ENCODE data around the gene WDR73. TPM values are rescaled to one million over a fixed set of nuclear protein-coding genes. Genes with fewer than 3 reads are reported as not detected.

WDR73 gene
- total and polyA plus RNA-seq, 2 of the 4 experiments (the other 2 are of a cell fraction) = 21.5 to 25.5 TPM

DNA sequence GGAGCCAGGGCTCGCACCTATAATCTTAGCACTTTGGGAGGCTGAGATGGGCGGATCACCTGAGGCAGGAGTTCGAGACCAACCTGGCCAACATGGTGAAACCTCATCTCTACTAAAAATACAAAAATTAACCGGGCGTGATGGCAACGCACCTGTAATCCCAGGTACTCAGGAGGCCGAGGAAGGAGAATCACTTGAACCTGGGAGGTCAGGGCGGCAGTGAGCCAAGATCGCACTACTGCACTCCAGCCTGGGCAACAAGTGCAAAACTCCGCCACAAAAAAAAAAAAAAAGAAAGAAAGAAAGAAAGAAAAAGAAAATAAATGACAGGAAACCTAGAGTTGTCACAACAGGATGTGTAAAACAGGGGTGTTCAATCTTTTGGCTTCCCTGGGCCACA is 6.9 kb upstream of the WDR73 start:
- no TSS peak for BruUV-seq (replicated peaks)
- Histone ChIP-seq H2AK9ac (replicated peaks; ENCODE audit: low read depth, low read length, poor library complexity) (no peak overlapping the region), H3K27me3 (ENCODE audit: control insufficient read depth, insufficient read depth, low read length) (no peaks in the 10 kb centered on the region), H4K8ac (ENCODE audit: low read depth in 2 of 2, low read length in 2 of 2) (no peak overlapping the region), H2BK5ac (ENCODE audit: low read depth, low read length, poor library complexity, severe bottlenecking) (no peak overlapping the region), H2AK5ac (ENCODE audit: low read depth, low read length) (no peak overlapping the region), H3K4me3 (ENCODE audit: insufficient read depth, low read depth, low read length) (no peak overlapping the region), H4K5ac (ENCODE audit: low read depth, low read length) (no peak overlapping the region), H3K23ac (ENCODE audit: low read depth, low read length) (no peak overlapping the region), H3K79me1 (ENCODE audit: low read depth in 1 of 2, low read length in 2 of 2) (peaks cover 6 to 17% of the 10 kb centered on the region in 2 experiments; a peak in 2 of 4 replicates), H4K20me1 (ENCODE audit: insufficient read depth, low read length) (no peaks in the 10 kb centered on the region), H3K4ac (ENCODE audit: low read depth, low read length) (no peak overlapping the region), H2BK120ac (ENCODE audit: low read depth, low read length) (no peak overlapping the region), H3K4me2 (ENCODE audit: low read depth, low read length) (no peak overlapping the region), H4K91ac (ENCODE audit: insufficient read depth, low read depth, low read length) (no peak overlapping the region), H3K9me1 (ENCODE audit: insufficient read depth, low read length) (peaks cover 10% of the 10 kb centered on the region; the same call in 1 of the 2 replicates), H3K9me3 (ENCODE audit: control insufficient read depth, insufficient read depth, low read length) (no peaks in the 10 kb centered on the region), H3K18ac (ENCODE audit: low read depth, low read length) (no peak overlapping the region), H3K4me1 (ENCODE audit: control insufficient read depth, insufficient read depth, low read length) (peaks cover 7% of the 10 kb centered on the region), H3K56ac (ENCODE audit: extremely low read depth, insufficient read depth, low read length) (no peak overlapping the region), H3K9ac (ENCODE audit: low read depth, low read length) (no peak overlapping the region), H2BK15ac (ENCODE audit: low read depth, low read length) (no peak overlapping the region), H3K14ac (replicated peaks; ENCODE audit: low read depth, low read length) (no peak overlapping the region), H3K36me3 (ENCODE audit: control insufficient read depth, insufficient read depth, low read length) (peaks cover 4% of the 10 kb centered on the region), H2BK20ac (ENCODE audit: low read depth, low read length) (no peak overlapping the region), H3K27ac (ENCODE audit: insufficient read depth, low read length) (no peak overlapping the region), H2AFZ (replicated peaks; ENCODE audit: low read length, poor library complexity) (no peak overlapping the region)
- dilution Hi-C loops (cut with HindIII; ENCODE audit: low sequenced_read_pairs, unreplicated experiment) (no loop called here), in situ Hi-C loops (cut with MboI; ENCODE audit: low sequenced_read_pairs) (no loop called here), intact Hi-C loops (cut with micrococcal nuclease) (no loop called here)
- ChIA-PET POLR2A (ENCODE audit: unreplicated experiment) (interaction anchor here (0.6 kb wide), 1 partner anchor 102 kb away, joined by 4 read pairs; no protein-coding TSS in a partner anchor), CTCF (no interaction called here)
- TF ChIP-seq POLR2A (IDR thresholded peaks at IDR 0.05; ENCODE audit: low read depth, low read length) (no peak), CEBPB (IDR thresholded peaks at IDR 0.05; ENCODE audit: low read depth, low read length) (no peak), MAZ (IDR thresholded peaks at IDR 0.05; ENCODE audit: borderline replicate concordance, low read depth, low read length) (no peak)
- TF ChIP-seq, protein P1, sequence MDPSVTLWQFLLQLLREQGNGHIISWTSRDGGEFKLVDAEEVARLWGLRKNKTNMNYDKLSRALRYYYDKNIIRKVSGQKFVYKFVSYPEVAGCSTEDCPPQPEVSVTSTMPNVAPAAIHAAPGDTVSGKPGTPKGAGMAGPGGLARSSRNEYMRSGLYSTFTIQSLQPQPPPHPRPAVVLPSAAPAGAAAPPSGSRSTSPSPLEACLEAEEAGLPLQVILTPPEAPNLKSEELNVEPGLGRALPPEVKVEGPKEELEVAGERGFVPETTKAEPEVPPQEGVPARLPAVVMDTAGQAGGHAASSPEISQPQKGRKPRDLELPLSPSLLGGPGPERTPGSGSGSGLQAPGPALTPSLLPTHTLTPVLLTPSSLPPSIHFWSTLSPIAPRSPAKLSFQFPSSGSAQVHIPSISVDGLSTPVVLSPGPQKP (IDR thresholded peaks at IDR 0.05; ENCODE audit: borderline replicate concordance, low read depth, low read length) = no peak
- WGBS, 2 experiments (ENCODE audit: extremely low coverage in 2 of 2, insufficient read length in 1 of 2) = 100% methylated on average over 3 of the region's 10 CpGs; no CpG with 5 or more reads in 1 of the 2 experiments
- ATAC-seq (ENCODE audit: low read depth) = no peak
- no peak for DNase-seq
